ENCODE measurements around the gene ZNF219. TPM values are rescaled to one million over a fixed set of nuclear protein-coding genes. Genes with fewer than 3 reads are reported as not detected.

Gene ZNF219
- total RNA-seq, 1 donor from 2014 or later: 44.9 TPM

- Histone ChIP-seq H3K27ac (replicated peaks) (no peak overlapping the region), H3K9me3 (replicated peaks) (no peaks in the 10 kb centered on the region), H3K36me3 (peaks cover 99% of the 10 kb centered on the region), H3K4me1 (peaks cover 4% of the 10 kb centered on the region), H3K27me3 (ENCODE audit: low read depth) (no peaks in the 10 kb centered on the region), H3K4me3 (no peak overlapping the region)
- intact Hi-C loops (cut with micrococcal nuclease): no loop called here
- no peak for DNase-seq
- TF ChIP-seq, protein P1, sequence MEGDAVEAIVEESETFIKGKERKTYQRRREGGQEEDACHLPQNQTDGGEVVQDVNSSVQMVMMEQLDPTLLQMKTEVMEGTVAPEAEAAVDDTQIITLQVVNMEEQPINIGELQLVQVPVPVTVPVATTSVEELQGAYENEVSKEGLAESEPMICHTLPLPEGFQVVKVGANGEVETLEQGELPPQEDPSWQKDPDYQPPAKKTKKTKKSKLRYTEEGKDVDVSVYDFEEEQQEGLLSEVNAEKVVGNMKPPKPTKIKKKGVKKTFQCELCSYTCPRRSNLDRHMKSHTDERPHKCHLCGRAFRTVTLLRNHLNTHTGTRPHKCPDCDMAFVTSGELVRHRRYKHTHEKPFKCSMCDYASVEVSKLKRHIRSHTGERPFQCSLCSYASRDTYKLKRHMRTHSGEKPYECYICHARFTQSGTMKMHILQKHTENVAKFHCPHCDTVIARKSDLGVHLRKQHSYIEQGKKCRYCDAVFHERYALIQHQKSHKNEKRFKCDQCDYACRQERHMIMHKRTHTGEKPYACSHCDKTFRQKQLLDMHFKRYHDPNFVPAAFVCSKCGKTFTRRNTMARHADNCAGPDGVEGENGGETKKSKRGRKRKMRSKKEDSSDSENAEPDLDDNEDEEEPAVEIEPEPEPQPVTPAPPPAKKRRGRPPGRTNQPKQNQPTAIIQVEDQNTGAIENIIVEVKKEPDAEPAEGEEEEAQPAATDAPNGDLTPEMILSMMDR (IDR thresholded peaks at IDR 0.05; ENCODE audit: borderline replicate concordance): no peak
Observed at GRCh38 chr14:21077672-21078071, 20.8 kb downstream of the ZNF219 start.

DNA sequence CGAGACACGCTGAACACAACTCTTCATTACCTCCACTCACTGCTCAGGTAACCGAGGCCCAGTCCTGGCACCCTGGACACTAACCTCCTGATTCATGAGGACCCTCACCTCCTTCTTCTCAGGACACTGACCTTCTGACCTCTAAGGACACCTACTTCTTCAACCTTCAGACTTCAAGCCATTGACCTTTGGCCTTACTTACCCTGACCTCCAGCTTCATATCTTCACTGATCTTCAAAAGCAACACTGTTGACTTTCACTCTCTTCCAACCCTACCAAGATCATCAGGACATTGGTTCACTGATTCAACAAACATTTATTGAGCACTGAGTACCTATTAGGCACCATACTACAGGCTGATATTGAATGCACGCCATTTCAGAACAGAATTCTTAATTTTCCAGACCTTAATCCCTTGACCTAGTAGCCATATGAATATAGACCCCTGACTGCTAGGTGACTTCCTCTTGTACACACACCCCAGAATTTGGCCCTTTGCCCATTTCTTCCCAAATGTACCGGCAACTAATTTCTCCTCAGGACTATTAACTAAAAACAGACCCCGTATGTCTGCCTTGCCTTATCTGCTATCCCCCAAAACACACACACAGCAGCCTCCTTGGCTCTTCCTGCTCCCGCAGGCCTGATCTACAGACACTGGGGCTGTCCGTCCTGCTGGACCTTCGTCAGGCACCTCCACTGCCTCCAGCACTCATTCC lies 22.6 kb downstream of the ZNF219 start:
- no peak for DNase-seq
- H3K4me3 ChIP-seq: no peak overlapping the region
- peaks cover 81% of the 10 kb centered on the region for H3K36me3 ChIP-seq
- intact Hi-C loops (cut with micrococcal nuclease): no loop called here
- H3K27me3 ChIP-seq (ENCODE audit: low read depth): no peaks in the 10 kb centered on the region
- H3K27ac ChIP-seq (replicated peaks): no peak overlapping the region
- peaks cover 22% of the 10 kb centered on the region for H3K4me1 ChIP-seq
- no peaks in the 10 kb centered on the region for H3K9me3 ChIP-seq (replicated peaks)
- TF ChIP-seq, protein P1 (IDR thresholded peaks at IDR 0.05; ENCODE audit: borderline replicate concordance): no peak

DNA sequence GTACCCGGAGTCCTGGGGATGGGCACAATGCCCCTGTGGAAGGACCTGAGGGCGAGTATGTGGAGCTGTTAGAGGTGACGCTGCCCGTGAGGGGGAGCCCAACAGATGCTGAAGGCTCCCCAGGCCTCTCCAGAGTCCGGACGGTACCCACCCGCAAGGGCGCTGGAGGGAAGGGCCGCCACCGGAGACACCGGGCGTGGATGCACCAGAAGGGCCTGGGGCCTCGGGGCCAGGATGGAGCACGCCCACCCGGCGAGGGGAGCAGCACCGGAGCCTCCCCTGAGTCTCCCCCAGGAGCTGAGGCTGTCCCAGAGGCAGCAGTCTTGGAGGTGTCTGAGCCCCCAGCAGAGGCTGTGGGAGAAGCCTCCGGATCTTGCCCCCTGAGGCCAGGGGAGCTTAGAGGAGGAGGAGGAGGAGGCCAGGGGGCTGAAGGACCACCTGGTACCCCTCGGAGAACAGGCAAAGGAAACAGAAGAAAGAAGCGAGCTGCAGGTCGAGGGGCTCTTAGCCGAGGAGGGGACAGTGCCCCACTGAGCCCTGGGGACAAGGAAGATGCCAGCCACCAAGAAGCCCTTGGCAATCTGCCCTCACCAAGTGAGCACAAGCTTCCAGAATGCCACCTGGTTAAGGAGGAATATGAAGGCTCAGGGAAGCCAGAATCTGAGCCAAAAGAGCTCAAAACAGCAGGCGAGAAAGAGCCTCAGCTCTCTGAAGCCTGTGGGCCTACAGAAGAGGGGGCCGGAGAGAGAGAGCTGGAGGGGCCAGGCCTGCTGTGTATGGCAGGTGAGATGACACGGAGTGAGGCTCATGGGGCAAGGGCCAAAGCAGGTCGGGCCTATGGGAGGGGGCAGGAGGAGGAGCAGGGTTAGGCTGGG lies 23.8 kb downstream of the ZNF219 start:
- intact Hi-C loops (cut with micrococcal nuclease): no loop called here
- Histone ChIP-seq H3K27me3 (ENCODE audit: low read depth) (no peaks in the 10 kb centered on the region), H3K4me3 (no peak overlapping the region), H3K4me1 (peaks cover 34% of the 10 kb centered on the region), H3K36me3 (peaks cover 68% of the 10 kb centered on the region), H3K27ac (replicated peaks) (no peak overlapping the region), H3K9me3 (replicated peaks) (no peaks in the 10 kb centered on the region)
- no peak for DNase-seq
- TF ChIP-seq, protein P1 (IDR thresholded peaks at IDR 0.05; ENCODE audit: borderline replicate concordance): no peak

- intact Hi-C loops (cut with micrococcal nuclease): no loop called here
- TF ChIP-seq, protein P1 (IDR thresholded peaks at IDR 0.05; ENCODE audit: borderline replicate concordance): no peak
- no peak overlapping the region for H3K27ac ChIP-seq (replicated peaks)
- H3K4me1 ChIP-seq: peaks cover 41% of the 10 kb centered on the region
- H3K4me3 ChIP-seq: no peak overlapping the region
- DNase-seq: no peak
- no peaks in the 10 kb centered on the region for H3K27me3 ChIP-seq (ENCODE audit: low read depth)
- peaks cover 61% of the 10 kb centered on the region for H3K36me3 ChIP-seq
- no peaks in the 10 kb centered on the region for H3K9me3 ChIP-seq (replicated peaks)
Observed at GRCh38 chr14:21073921-21074320, 24.5 kb downstream of the ZNF219 start.

DNA sequence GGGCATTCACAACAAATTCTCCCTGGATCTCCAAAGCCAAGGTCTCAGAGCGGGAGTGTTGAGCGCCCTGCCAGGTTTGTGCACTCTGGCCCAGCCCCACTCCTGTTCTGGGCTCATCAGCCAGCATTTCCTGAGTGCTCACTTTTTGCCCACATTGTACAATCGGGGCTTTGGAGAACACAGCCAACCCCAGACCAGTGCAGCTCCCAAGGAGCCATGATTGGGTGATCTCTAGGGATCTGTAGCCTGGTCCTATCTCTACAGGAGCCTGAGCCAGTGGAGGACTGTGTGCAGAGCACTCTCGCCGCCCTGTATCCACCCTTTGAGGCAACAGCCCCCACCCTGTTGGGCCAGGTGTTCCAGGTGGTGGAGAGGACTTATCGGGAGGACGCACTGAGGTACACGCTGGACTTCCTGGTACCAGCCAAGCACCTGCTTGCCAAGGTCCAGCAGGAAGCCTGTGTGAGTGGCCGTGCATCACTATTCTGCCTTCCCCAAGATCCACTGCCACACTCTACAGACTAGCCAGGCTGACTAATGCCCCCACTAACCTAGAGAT lies 25.6 kb downstream of the ZNF219 start:
- intact Hi-C loops (cut with micrococcal nuclease): no loop called here

More for the DNA sequence above, 25.6 kb downstream of the ZNF219 start:
- TF ChIP-seq, protein P1 (IDR thresholded peaks at IDR 0.05; ENCODE audit: borderline replicate concordance): no peak
- Histone ChIP-seq H3K36me3 (peaks cover 51% of the 10 kb centered on the region), H3K27me3 (ENCODE audit: low read depth) (no peaks in the 10 kb centered on the region), H3K27ac (replicated peaks) (peak overlapping the region; percentile 95), H3K4me1 (peaks cover 46% of the 10 kb centered on the region), H3K4me3 (no peak overlapping the region), H3K9me3 (replicated peaks) (no peaks in the 10 kb centered on the region)
- no peak for DNase-seq

All from left ventricle myocardium inferior (tissue), 1 donor.